Measurements from ENCODE around the gene AHI1. TPM values are rescaled to one million over a fixed set of nuclear protein-coding genes. Genes with fewer than 3 reads are reported as not detected.

The AHI1 gene
- polyA plus RNA-seq, 1 donor (not counting 4 experiments of a cell fraction or from before 2014, with no cell fraction given): 7.0 TPM

- Histone ChIP-seq H4K20me1 (ENCODE audit: control insufficient read depth, extremely low read depth, insufficient read depth, low read length) (no peaks in the 10 kb centered on the region), H3K27me3 (ENCODE audit: control insufficient read depth, extremely low read depth, insufficient read depth, low read length) (no peaks in the 10 kb centered on the region), H2AFZ (ENCODE audit: control insufficient read depth, low read length) (no peak overlapping the region), H3K9me1 (ENCODE audit: control insufficient read depth, extremely low read depth, insufficient read depth, low read length) (no peaks in the 10 kb centered on the region), H3K9ac (ENCODE audit: control insufficient read depth, extremely low read depth, insufficient read depth, low read length) (no peak overlapping the region), H3K4me1 (ENCODE audit: control insufficient read depth, extremely low read depth, insufficient read depth, low read length) (peaks cover 11% of the 10 kb centered on the region), H3K36me3 (ENCODE audit: control insufficient read depth in 2 of 2, extremely low read depth in 1 of 2, insufficient read depth in 2 of 2, low read length in 2 of 2) (no peaks in the 10 kb centered on the region), H3K27ac (ENCODE audit: control insufficient read depth, insufficient read depth, low read length) (no peak overlapping the region), H3K4me3 (ENCODE audit: control insufficient read depth in 2 of 3, extremely low read depth in 1 of 3, insufficient read depth in 2 of 3, low read depth in 1 of 3, low read length in 3 of 3) (no peak overlapping the region), H3K4me2 (ENCODE audit: control insufficient read depth, extremely low read depth, insufficient read depth, low read depth, low read length) (no peak overlapping the region), H3K9me3 (ENCODE audit: control insufficient read depth, low read depth, low read length) (no peaks in the 10 kb centered on the region), H3K79me2 (ENCODE audit: control insufficient read depth, insufficient read depth, low read length) (peaks cover 4% of the 10 kb centered on the region)
- TF ChIP-seq EZH2 (IDR thresholded peaks at IDR 0.05; ENCODE audit: low read length): no peak
- no peak for TF ChIP-seq CTCF (optimal IDR thresholded peaks at IDR 0.05 in 1 of 3, IDR thresholded peaks at IDR 0.05 in 1 of 3, conservative IDR thresholded peaks at IDR 0.05 in 1 of 3; ENCODE audit: extremely low read depth in 1 of 3, insufficient read depth in 2 of 3, low read length in 3 of 3)
- FAIRE-seq: no peak
- dilution Hi-C loops (cut with MboI; ENCODE audit: extremely low pct_ligation_motif_present, low sequenced_read_pairs): no loop called here
- no peak for DNase-seq (ENCODE audit: low read depth, low spot score)
Observed at GRCh38 chr6:135499441-135500340, 2.2 kb upstream of the AHI1 start.

DNA sequence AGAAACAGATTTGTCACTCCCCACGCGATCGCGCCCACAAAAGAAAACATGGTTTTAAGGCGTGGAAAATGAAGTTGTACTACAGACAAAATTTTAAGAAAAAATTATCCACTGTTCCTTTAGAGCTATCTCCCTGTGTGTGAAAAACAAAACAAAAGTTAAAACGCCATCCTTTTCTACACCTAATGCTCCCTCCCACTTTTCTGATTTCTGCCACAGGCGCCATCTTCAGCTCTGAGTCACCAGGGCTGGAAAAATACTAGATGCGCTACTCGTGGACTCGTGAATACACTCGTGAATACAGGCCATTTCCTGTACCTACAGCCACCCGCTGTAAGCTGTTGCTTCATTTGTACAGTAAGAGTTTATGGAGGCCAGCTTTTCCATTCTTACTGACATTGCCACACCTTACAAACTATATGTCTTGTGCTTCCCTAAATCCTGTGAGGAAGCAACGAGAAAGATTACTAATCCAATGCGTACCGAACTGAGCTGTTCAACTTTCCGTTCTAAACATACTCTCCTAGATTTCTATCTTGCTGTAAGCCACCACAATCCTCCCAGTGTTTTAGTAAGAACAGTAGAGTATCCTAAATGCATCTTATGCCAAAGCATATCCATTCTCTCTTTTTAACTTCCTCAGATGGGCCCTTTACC is 773 bp upstream of the AHI1 start:
- FAIRE-seq (peak; percentile 90), DNase-seq (ENCODE audit: low read depth, low spot score) (peak; percentile 30)

More for the DNA sequence above, 773 bp upstream of the AHI1 start:
- dilution Hi-C loops (cut with MboI; ENCODE audit: extremely low pct_ligation_motif_present, low sequenced_read_pairs): no loop called here
- H3K4me3 ChIP-seq (ENCODE audit: control insufficient read depth in 2 of 3, extremely low read depth in 1 of 3, insufficient read depth in 2 of 3, low read depth in 1 of 3, low read length in 3 of 3): peak overlapping the region; percentile 85 to 94 (median 87)
- peaks cover 4% of the 10 kb centered on the region for H3K79me2 ChIP-seq (ENCODE audit: control insufficient read depth, insufficient read depth, low read length)
- H3K4me2 ChIP-seq (ENCODE audit: control insufficient read depth, extremely low read depth, insufficient read depth, low read depth, low read length): peak overlapping the region; percentile 90
- no peaks in the 10 kb centered on the region for H3K9me3 ChIP-seq (ENCODE audit: control insufficient read depth, low read depth, low read length)
- H3K36me3 ChIP-seq (ENCODE audit: control insufficient read depth in 2 of 2, extremely low read depth in 1 of 2, insufficient read depth in 2 of 2, low read length in 2 of 2): no peaks in the 10 kb centered on the region
- no peaks in the 10 kb centered on the region for H3K27me3 ChIP-seq (ENCODE audit: control insufficient read depth, extremely low read depth, insufficient read depth, low read length)
- no peaks in the 10 kb centered on the region for H4K20me1 ChIP-seq (ENCODE audit: control insufficient read depth, extremely low read depth, insufficient read depth, low read length)
- H3K9me1 ChIP-seq (ENCODE audit: control insufficient read depth, extremely low read depth, insufficient read depth, low read length): no peaks in the 10 kb centered on the region
- H3K9ac ChIP-seq (ENCODE audit: control insufficient read depth, extremely low read depth, insufficient read depth, low read length): peak overlapping the region; percentile 94
- peaks cover 11% of the 10 kb centered on the region for H3K4me1 ChIP-seq (ENCODE audit: control insufficient read depth, extremely low read depth, insufficient read depth, low read length)
- H2AFZ ChIP-seq (ENCODE audit: control insufficient read depth, low read length): peak overlapping the region; percentile 98
- H3K27ac ChIP-seq (ENCODE audit: control insufficient read depth, insufficient read depth, low read length): peak overlapping the region; percentile 96
- TF ChIP-seq CTCF (optimal IDR thresholded peaks at IDR 0.05 in 1 of 3, IDR thresholded peaks at IDR 0.05 in 1 of 3, conservative IDR thresholded peaks at IDR 0.05 in 1 of 3; ENCODE audit: extremely low read depth in 1 of 3, insufficient read depth in 2 of 3, low read length in 3 of 3) (no peak), EZH2 (IDR thresholded peaks at IDR 0.05; ENCODE audit: low read length) (no peak)

Measured in keratinocyte (primary cell).